BLaER1 (cell line): Measurements from ENCODE around the gene ERC2.

Experiments used
- H3K27ac ChIP-seq: shearing (Covaris generic); formaldehyde crosslinking; 2 replicates; pipeline ENCODE4 v1.8.1; 2022
- H3K27me3 ChIP-seq: shearing (Covaris generic); formaldehyde crosslinking; 2 replicates; pipeline ENCODE4 v1.8.1; 2022
- H3K36me3 ChIP-seq: shearing (Covaris generic); formaldehyde crosslinking; 2 replicates; pipeline ENCODE4 v1.8.1; 2022
- H3K4me1 ChIP-seq: shearing (Covaris generic); formaldehyde crosslinking; 2 replicates; pipeline ENCODE4 v1.8.1; 2022
- H3K4me2 ChIP-seq: shearing (Covaris generic); formaldehyde crosslinking; 2 replicates; pipeline ENCODE4 v1.8.1; 2022
- H3K4me3 ChIP-seq: shearing (Covaris generic); formaldehyde crosslinking; 2 replicates; pipeline ENCODE4 v1.8.1; 2022
- H3K9ac ChIP-seq: shearing (Covaris generic); formaldehyde crosslinking; 2 replicates; pipeline ENCODE4 v1.8.1; 2022
- H3K9me3 ChIP-seq: shearing (Covaris generic); formaldehyde crosslinking; 2 replicates; pipeline ENCODE4 v1.8.1; 2022
- H4K20me1 ChIP-seq: shearing (Covaris generic); formaldehyde crosslinking; 2 replicates; pipeline ENCODE4 v1.8.1; 2022
- Cebpa-rat ChIP-seq: shearing (Covaris generic); IDR thresholded peaks from 2 replicates; pipeline ENCODE4 v1.8.1; 2022

ERC2 gene

DNA sequence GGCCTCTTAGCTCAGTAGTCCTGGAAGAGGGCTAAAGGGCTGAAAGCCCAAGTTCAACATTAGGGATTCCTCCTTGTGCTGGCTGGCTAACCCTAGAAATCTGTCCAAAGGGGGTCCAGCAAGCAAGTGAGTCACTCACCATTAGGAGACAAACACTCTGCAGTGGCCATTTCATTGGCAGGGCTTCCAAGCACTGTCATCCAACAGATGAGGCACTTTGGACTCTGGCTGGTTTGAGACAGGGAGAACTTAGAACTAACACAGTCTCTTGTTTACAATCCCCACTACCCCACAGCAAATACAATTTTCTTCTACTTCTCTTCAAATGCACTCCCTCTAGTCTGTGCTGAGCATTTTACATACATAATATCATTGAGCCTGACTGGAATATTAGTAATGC lies 971.0 kb downstream of the ERC2 start:
- no peaks in the 10 kb centered on the region for H3K27me3 ChIP-seq
- no peak overlapping the region for H3K4me2 ChIP-seq
- H4K20me1 ChIP-seq, result no peaks in the 10 kb centered on the region
- TF ChIP-seq Cebpa-rat, result no peak
- no peak overlapping the region for H3K4me3 ChIP-seq
- no peak overlapping the region for H3K27ac ChIP-seq
- no peaks in the 10 kb centered on the region for H3K36me3 ChIP-seq
- H3K9me3 ChIP-seq, result no peaks in the 10 kb centered on the region
- H3K9ac ChIP-seq, result no peak overlapping the region
- no peaks in the 10 kb centered on the region for H3K4me1 ChIP-seq

DNA sequence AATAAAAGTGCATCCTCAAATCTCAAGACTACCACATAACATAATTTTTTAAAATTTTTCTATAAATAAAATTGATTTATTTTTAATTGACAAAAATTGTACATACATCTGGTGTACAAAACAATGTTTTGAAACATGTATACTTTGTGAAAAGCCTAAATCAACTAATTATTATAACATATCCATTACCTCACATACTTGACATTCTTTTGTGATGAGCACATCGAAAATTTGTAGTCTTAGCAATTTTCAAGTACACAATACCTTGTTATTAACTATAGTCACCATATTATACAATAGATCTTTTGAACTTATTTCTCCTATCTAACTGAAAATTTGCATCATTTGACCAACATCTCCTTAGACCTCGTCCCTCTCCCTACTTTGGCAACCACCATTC lies 973.3 kb downstream of the ERC2 start:
- no peaks in the 10 kb centered on the region for H3K36me3 ChIP-seq
- H3K9ac ChIP-seq, result no peak overlapping the region
- no peak for TF ChIP-seq Cebpa-rat
- no peaks in the 10 kb centered on the region for H3K4me1 ChIP-seq
- H3K27me3 ChIP-seq, result peaks cover 8% of the 10 kb centered on the region
- H3K27ac ChIP-seq, result no peak overlapping the region
- no peaks in the 10 kb centered on the region for H4K20me1 ChIP-seq
- H3K4me3 ChIP-seq, result no peak overlapping the region
- no peak overlapping the region for H3K4me2 ChIP-seq
- no peaks in the 10 kb centered on the region for H3K9me3 ChIP-seq

GRCh38 chr3:55492976-55493375 lies 975.3 kb downstream of the ERC2 start:
- Histone ChIP-seq H3K4me3 (no peak overlapping the region), H3K9ac (no peak overlapping the region), H3K4me1 (no peaks in the 10 kb centered on the region), H3K36me3 (no peaks in the 10 kb centered on the region), H3K9me3 (peaks cover 8% of the 10 kb centered on the region), H3K4me2 (no peak overlapping the region), H3K27ac (no peak overlapping the region), H4K20me1 (no peaks in the 10 kb centered on the region), H3K27me3 (peaks cover 28% of the 10 kb centered on the region)
- TF ChIP-seq Cebpa-rat, result no peak

DNA sequence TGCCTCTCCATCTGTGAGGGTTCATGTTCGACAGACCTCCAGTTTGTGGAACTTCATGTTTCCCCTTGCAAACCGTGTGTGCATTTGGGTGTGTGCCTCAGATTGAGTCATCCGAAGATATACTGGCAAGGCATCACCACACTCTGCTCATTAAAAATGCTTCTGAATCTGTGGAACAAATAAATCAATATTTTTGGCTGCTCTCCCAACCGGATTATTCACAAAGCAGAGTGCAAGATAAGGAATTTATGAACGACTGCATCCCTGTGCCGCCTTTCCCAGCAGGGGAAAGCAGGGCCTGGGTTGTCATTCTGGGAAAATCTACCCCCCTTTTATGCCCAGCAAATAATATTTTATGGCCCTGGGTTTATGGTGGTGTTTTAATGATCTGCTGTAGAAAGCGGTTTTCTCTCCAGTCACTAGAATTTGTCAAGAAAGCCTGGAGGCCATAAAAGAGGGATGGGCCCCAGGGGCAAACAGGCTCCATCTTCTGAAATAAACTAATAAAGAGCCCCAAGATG lies 976.9 kb downstream of the ERC2 start:
- Histone ChIP-seq H3K27ac (no peak overlapping the region), H4K20me1 (peaks cover 13% of the 10 kb centered on the region; the same call in 1 of the 2 replicates), H3K27me3 (peaks cover 44% of the 10 kb centered on the region), H3K9ac (no peak overlapping the region), H3K4me2 (no peak overlapping the region), H3K9me3 (peaks cover 24% of the 10 kb centered on the region), H3K4me1 (no peaks in the 10 kb centered on the region), H3K4me3 (no peak overlapping the region), H3K36me3 (no peaks in the 10 kb centered on the region)
- TF ChIP-seq Cebpa-rat, result no peak

DNA sequence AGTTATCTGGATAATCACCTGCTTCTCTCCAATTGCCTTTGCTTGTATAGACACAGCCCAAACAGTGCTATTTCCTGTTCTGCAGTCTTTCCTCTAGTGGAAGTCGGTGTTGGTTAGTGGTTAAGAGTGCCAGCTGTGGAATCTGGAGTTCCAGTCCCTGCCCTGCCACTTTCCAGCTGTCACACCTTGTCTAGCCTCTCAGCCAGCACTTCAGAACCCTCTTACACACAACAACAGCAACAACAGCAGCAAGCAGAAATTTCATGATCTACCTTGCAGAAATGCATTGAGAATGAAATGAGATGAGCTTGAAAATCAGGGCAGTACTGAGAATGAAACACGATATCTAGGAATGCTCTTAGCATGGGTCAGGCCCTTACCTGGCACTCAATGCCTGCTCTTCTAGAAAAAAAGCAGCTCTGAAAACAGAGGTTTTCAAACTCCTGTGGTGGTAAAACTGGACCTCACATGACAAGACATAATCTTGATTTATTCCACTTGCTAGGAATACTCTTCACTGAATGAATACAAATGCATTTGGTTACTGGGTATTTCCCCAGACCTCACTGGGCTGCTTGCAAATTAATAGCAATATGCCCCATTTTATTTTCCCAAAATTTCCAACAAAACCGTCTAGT lies 977.9 kb downstream of the ERC2 start:
- peaks cover 27% of the 10 kb centered on the region for H3K9me3 ChIP-seq
- H3K4me2 ChIP-seq, result no peak overlapping the region
- H3K4me3 ChIP-seq, result no peak overlapping the region
- H3K27me3 ChIP-seq, result peaks cover 53% of the 10 kb centered on the region
- TF ChIP-seq Cebpa-rat, result no peak
- H3K4me1 ChIP-seq, result no peaks in the 10 kb centered on the region
- no peaks in the 10 kb centered on the region for H3K36me3 ChIP-seq
- peaks cover 23% of the 10 kb centered on the region; the same call in 1 of the 2 replicates for H4K20me1 ChIP-seq
- H3K9ac ChIP-seq, result no peak overlapping the region
- H3K27ac ChIP-seq, result no peak overlapping the region

DNA sequence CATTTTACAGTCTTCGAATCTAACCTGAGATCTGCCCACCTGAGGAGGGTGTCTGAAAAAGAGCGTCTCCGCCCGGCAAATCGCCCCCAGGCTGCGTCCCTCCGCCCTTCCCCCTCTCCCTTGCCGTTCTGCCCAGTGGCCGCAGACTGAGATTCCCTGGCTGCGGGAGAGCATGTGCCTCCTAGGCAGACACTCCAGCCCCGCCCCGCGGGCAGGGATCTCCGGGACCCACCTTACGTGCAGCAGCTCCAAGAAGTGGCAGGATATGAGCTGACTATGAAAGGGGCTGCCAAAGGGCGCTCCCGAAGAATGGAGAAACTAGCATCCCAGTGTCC lies 978.5 kb downstream of the ERC2 start:
- TF ChIP-seq Cebpa-rat, result no peak
- peaks cover 24% of the 10 kb centered on the region; the same call in 1 of the 2 replicates for H4K20me1 ChIP-seq
- peaks cover 60% of the 10 kb centered on the region for H3K27me3 ChIP-seq
- H3K4me1 ChIP-seq, result no peaks in the 10 kb centered on the region
- peaks cover 27% of the 10 kb centered on the region for H3K9me3 ChIP-seq
- no peak overlapping the region for H3K27ac ChIP-seq
- no peaks in the 10 kb centered on the region for H3K36me3 ChIP-seq
- H3K4me3 ChIP-seq, result no peak overlapping the region
- H3K9ac ChIP-seq, result no peak overlapping the region
- H3K4me2 ChIP-seq, result no peak overlapping the region

- Histone ChIP-seq H3K27me3 (peaks cover 72% of the 10 kb centered on the region), H3K9ac (no peak overlapping the region), H3K27ac (no peak overlapping the region), H3K9me3 (peaks cover 30% of the 10 kb centered on the region), H3K4me3 (no peak overlapping the region), H4K20me1 (peaks cover 31% of the 10 kb centered on the region; the same call in 1 of the 2 replicates), H3K4me2 (no peak overlapping the region), H3K36me3 (no peaks in the 10 kb centered on the region), H3K4me1 (no peaks in the 10 kb centered on the region)
- no peak for TF ChIP-seq Cebpa-rat
Measured at GRCh38 chr3:55488398-55489055, 979.7 kb downstream of the ERC2 start.

DNA sequence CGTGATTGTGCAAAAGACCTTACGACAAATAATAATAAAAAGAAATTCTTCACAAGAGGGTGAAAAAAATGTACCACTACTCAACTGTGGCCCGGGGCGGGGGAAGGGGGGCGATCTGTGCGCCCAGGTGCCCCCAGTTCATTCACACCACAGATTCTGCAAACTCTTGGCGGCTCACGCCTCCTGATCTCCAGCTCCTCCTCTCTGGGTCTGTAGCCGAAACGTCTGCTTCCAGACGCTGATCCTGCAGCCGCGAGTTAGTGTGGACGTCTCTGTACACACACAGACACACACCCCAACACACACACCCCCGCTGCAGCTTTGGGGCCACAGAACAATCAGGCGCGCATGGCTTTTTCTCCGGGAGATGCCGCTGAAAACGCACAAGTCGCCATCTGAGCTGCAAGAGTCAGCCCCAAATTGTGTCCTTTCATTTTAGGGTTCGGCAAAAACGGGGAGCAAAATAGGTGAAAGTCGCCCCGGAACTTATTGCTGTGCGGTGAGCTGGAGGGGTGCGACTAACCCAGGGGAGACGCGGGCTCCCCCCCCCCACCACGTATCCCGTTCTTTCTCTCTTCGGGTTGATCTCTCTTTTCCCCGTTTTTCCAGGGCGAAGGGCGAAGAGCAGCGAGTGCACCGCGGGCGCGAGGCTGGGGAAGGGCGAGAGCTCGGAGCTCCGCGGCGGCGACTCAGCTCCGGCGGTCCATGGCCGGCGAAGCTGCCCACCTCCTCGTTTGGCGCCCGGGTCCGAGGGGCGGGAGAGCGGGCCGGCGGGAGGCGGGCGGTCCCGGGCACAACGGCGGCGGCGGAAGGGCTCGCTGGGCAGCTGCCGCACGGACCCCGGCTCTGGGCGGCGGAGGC lies 980.7 kb downstream of the ERC2 start:
- Histone ChIP-seq H3K27me3 (peaks cover 81% of the 10 kb centered on the region), H3K9me3 (peaks cover 38% of the 10 kb centered on the region), H3K9ac (no peak overlapping the region), H3K4me2 (no peak overlapping the region; the same call in 1 of the 2 replicates), H3K36me3 (no peaks in the 10 kb centered on the region), H3K4me1 (no peaks in the 10 kb centered on the region), H3K4me3 (peak overlapping the region; percentile 41; the same call in 1 of the 2 replicates), H4K20me1 (peaks cover 32% of the 10 kb centered on the region; the same call in 1 of the 2 replicates), H3K27ac (no peak overlapping the region)
- TF ChIP-seq Cebpa-rat, result no peak

DNA sequence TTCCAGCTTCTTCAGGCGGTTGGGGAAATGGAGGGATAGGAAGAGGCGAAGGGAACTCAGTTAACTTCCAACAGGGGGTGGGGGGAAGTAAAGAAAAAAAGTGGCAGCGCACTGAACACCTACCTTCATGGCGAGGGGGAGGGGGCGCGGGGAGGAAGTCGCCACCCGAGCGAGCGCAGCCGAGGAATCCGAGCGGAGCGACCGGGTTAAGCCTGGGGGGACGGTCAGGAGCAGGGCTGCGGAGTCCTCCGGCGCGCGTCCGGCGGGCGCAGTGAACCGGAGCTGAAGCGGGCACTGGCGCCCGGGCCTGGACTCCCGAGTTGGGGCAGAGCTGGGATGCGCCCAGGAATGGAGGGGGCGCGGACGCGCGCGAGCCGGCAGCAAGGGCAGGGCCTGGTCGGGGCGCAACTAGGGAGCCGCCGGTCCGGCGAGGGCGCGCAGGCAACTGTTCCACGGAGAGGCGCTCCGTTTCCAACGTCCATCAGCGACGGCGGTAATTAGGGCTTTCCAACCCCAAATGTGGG lies 981.3 kb downstream of the ERC2 start, which contains the start of gene WNT5A:
Gene WNT5A (minus strand): TSS at position 450 of the 524 bp plus-strand sequence. CDS start 321 bp downstream, at position 129.
- H3K9ac ChIP-seq, result no peak within 1 kb of the TSS
- no peaks in the 10 kb centered on the region for H3K36me3 ChIP-seq
- H3K4me2 ChIP-seq, result peak within 1 kb of the TSS; percentile 49
- no peak for TF ChIP-seq Cebpa-rat
- H3K4me3 ChIP-seq, result peak within 1 kb of the TSS; percentile 41; the same call in 1 of the 2 replicates
- no peak within 1 kb of the TSS for H3K27ac ChIP-seq
- peaks cover 36% of the 10 kb centered on the region; the same call in 1 of the 2 replicates for H4K20me1 ChIP-seq
- H3K9me3 ChIP-seq, result peaks cover 45% of the 10 kb centered on the region
- peaks cover 88% of the 10 kb centered on the region for H3K27me3 ChIP-seq
- H3K4me1 ChIP-seq, result no peaks in the 10 kb centered on the region
